Ectodermal cell (in vitro differentiated cells): ENCODE measurements around the gene GTF3C1.
"Not testable (repeated sequence)": the region's sequence is repeated elsewhere in the genome, so short reads cannot be mapped to it uniquely, and the experiment has no call there.

Source experiments
- H3K27ac ChIP-seq: 2 replicates; pipeline ENCODE4 v1.7.0; 2013; ENCODE audit warnings: mild to moderate bottlenecking, low read depth, low read length; ENCODE audit not compliant: insufficient read depth, poor library complexity, severe bottlenecking
- H3K27me3 ChIP-seq: 2 replicates; pipeline ENCODE4 v1.7.0; 2013; ENCODE audit warnings: mild to moderate bottlenecking, low read length; ENCODE audit not compliant: insufficient read depth, control insufficient read depth, poor library complexity, severe bottlenecking
- H3K36me3 ChIP-seq: one replicate; pipeline ENCODE4 v1.7.0; 2013; ENCODE audit warnings: low read length; ENCODE audit not compliant: control insufficient read depth, insufficient read depth
- H3K4me1 ChIP-seq: one replicate; pipeline ENCODE4 v1.7.0; 2013; ENCODE audit warnings: low read length; ENCODE audit not compliant: control insufficient read depth, insufficient read depth
- H3K4me3 ChIP-seq: 2 replicates; pipeline ENCODE4 v1.7.0; 2013; ENCODE audit warnings: low read depth, low read length, control low read depth; ENCODE audit not compliant: insufficient read depth
- H3K9me3 ChIP-seq: 2 replicates; pipeline ENCODE4 v1.7.0; 2013; ENCODE audit warnings: mild to moderate bottlenecking, low read length, moderate library complexity; ENCODE audit not compliant: control insufficient read depth
- WGBS, 2 experiments: methylation state at CpG; one replicate each; pipeline ENCODE4 v1.1.7; 2013; ENCODE audit warnings: missing lambda C conversion rate in 2 of 2; 5-methylcytosine and 5-hydroxymethylcytosine counted together

GTF3C1 gene

GRCh38 chr16:27460213-27460612, 89.5 kb downstream of the GTF3C1 start:
- Histone ChIP-seq H3K4me1 (no peaks in the 10 kb centered on the region), H3K27ac (no peak overlapping the region), H3K27me3 (no peaks in the 10 kb centered on the region), H3K9me3 (no peaks in the 10 kb centered on the region), H3K36me3 (peaks cover 35% of the 10 kb centered on the region), H3K4me3 (no peak overlapping the region)
- 94 to 96% methylated on average over 4 of the region's 4 CpGs for WGBS, 2 experiments

- no peaks in the 10 kb centered on the region for H3K27me3 ChIP-seq
- no peak overlapping the region for H3K27ac ChIP-seq
- peaks cover 28% of the 10 kb centered on the region for H3K36me3 ChIP-seq
- no peak overlapping the region for H3K4me3 ChIP-seq
- no peaks in the 10 kb centered on the region for H3K4me1 ChIP-seq
- no peaks in the 10 kb centered on the region for H3K9me3 ChIP-seq
- WGBS, 2 experiments: 93% methylated on average over 4 to 5 of the region's 5 CpGs
Measured at GRCh38 chr16:27458987-27459688, 90.6 kb downstream of the GTF3C1 start.

GRCh38 chr16:27458258-27458657, 91.5 kb downstream of the GTF3C1 start:
- Histone ChIP-seq H3K4me1 (no peaks in the 10 kb centered on the region), H3K36me3 (peaks cover 27% of the 10 kb centered on the region), H3K27me3 (no peaks in the 10 kb centered on the region), H3K27ac (no peak overlapping the region), H3K4me3 (no peak overlapping the region), H3K9me3 (no peaks in the 10 kb centered on the region)
- WGBS, 2 experiments: 93 to 94% methylated on average over 5 of the region's 5 CpGs

- H3K4me1 ChIP-seq, H3K9me3 ChIP-seq, H3K4me3 ChIP-seq, H3K27me3 ChIP-seq, H3K27ac ChIP-seq: not testable (repeated sequence)
- 92 to 93% methylated on average over 17 of the region's 17 CpGs for WGBS, 2 experiments
- H3K36me3 ChIP-seq: peaks cover 27% of the 10 kb centered on the region
Measured at GRCh38 chr16:27457605-27457900, 92.2 kb downstream of the GTF3C1 start.

GRCh38 chr16:27455700-27456099, 94.0 kb downstream of the GTF3C1 start:
- no peak overlapping the region for H3K27ac ChIP-seq
- H3K4me1 ChIP-seq: no peaks in the 10 kb centered on the region
- no peak overlapping the region for H3K4me3 ChIP-seq
- WGBS, 2 experiments: 85 to 87% methylated on average over 12 of the region's 12 CpGs
- H3K9me3 ChIP-seq: no peaks in the 10 kb centered on the region
- H3K27me3 ChIP-seq: no peaks in the 10 kb centered on the region
- H3K36me3 ChIP-seq: peaks cover 13% of the 10 kb centered on the region

GRCh38 chr16:27453494-27453825, 96.3 kb downstream of the GTF3C1 start:
- Histone ChIP-seq H3K36me3 (no peaks in the 10 kb centered on the region), H3K27me3 (no peaks in the 10 kb centered on the region), H3K27ac (no peak overlapping the region), H3K9me3 (no peaks in the 10 kb centered on the region), H3K4me3 (no peak overlapping the region), H3K4me1 (peaks cover 4% of the 10 kb centered on the region)
- 94 to 100% methylated on average over 3 of the region's 3 CpGs for WGBS, 2 experiments

- H3K4me1 ChIP-seq: peaks cover 4% of the 10 kb centered on the region
- WGBS, 2 experiments: 87 to 90% methylated on average over 16 of the region's 16 CpGs
- no peaks in the 10 kb centered on the region for H3K27me3 ChIP-seq
- no peaks in the 10 kb centered on the region for H3K9me3 ChIP-seq
- no peak overlapping the region for H3K27ac ChIP-seq
- no peak overlapping the region for H3K4me3 ChIP-seq
- no peaks in the 10 kb centered on the region for H3K36me3 ChIP-seq
Measured at GRCh38 chr16:27452569-27453493, 96.9 kb downstream of the GTF3C1 start.

GRCh38 chr16:27450196-27450549, 99.5 kb downstream of the GTF3C1 start:
- Histone ChIP-seq H3K9me3 (no peaks in the 10 kb centered on the region), H3K27me3 (no peaks in the 10 kb centered on the region), H3K4me3 (no peak overlapping the region), H3K36me3 (no peaks in the 10 kb centered on the region), H3K4me1 (peaks cover 4% of the 10 kb centered on the region), H3K27ac (no peak overlapping the region)
- WGBS, 2 experiments: 62 to 68% methylated on average over 5 of the region's 5 CpGs

- Histone ChIP-seq H3K4me3 (no peak overlapping the region), H3K27me3 (no peaks in the 10 kb centered on the region), H3K4me1 (peaks cover 4% of the 10 kb centered on the region), H3K27ac (no peak overlapping the region), H3K9me3 (peaks cover 2% of the 10 kb centered on the region), H3K36me3 (no peaks in the 10 kb centered on the region)
- 83 to 86% methylated on average over 31 of the region's 31 CpGs for WGBS, 2 experiments
Measured at GRCh38 chr16:27449434-27450195, 100.1 kb downstream of the GTF3C1 start.
